H9 (cell line): ENCODE measurements around the gene RILPL2. TPM values are rescaled to one million over a fixed set of nuclear protein-coding genes. Genes with fewer than 3 reads are reported as not detected.

Experiments
- DNase-seq: peaks from one replicate; pipeline ENCODE4 v3.0.0-alpha.2; 2017
- H2AFZ ChIP-seq: one replicate; pipeline ENCODE4 v1.6.1; 2013; ENCODE audit warnings: mild to moderate bottlenecking, low read length, control low read depth, moderate library complexity
- H2AK5ac ChIP-seq: 2 replicates; pipeline ENCODE4 v1.6.1; 2013; ENCODE audit warnings: low read length, control low read depth, mixed read lengths; ENCODE audit not compliant: insufficient read length
- H2BK120ac ChIP-seq: one replicate; pipeline ENCODE4 v1.6.1; 2013; ENCODE audit warnings: low read depth, mild to moderate bottlenecking, low read length, control low read depth, inconsistent platforms; ENCODE audit not compliant: poor library complexity, severe bottlenecking
- H2BK12ac ChIP-seq: 2 replicates; pipeline ENCODE4 v1.6.1; 2013; ENCODE audit warnings: low read length, control low read depth, mixed read lengths, low read depth; ENCODE audit not compliant: insufficient read length
- H2BK15ac ChIP-seq: 2 replicates; pipeline ENCODE4 v1.6.1; 2013; ENCODE audit warnings: low read depth, low read length, control low read depth
- H2BK20ac ChIP-seq: one replicate; pipeline ENCODE4 v1.6.1; 2013; ENCODE audit warnings: low read depth, mild to moderate bottlenecking, low read length, control low read depth, inconsistent platforms; ENCODE audit not compliant: poor library complexity, severe bottlenecking
- H2BK5ac ChIP-seq: 2 replicates; pipeline ENCODE4 v1.6.1; 2013; ENCODE audit warnings: low read length, control low read depth, mixed read lengths; ENCODE audit not compliant: insufficient read length
- H3K14ac ChIP-seq: 2 replicates; pipeline ENCODE4 v1.6.1; 2013; ENCODE audit warnings: low read length, control low read depth; ENCODE audit not compliant: insufficient read depth
- H3K18ac ChIP-seq: 2 replicates; pipeline ENCODE4 v1.6.1; 2013; ENCODE audit warnings: low read depth, mild to moderate bottlenecking, mixed read lengths, low read length, control low read depth; ENCODE audit not compliant: insufficient read length
- H3K23ac ChIP-seq: 2 replicates; pipeline ENCODE4 v1.6.1; 2013; ENCODE audit warnings: low read length, control low read depth, mixed read lengths, low read depth; ENCODE audit not compliant: insufficient read length
- H3K23me2 ChIP-seq: 2 replicates; pipeline ENCODE4 v1.6.1; 2013; ENCODE audit warnings: low read depth, mild to moderate bottlenecking, mixed read lengths, low read length, control low read depth; ENCODE audit not compliant: insufficient read length, poor library complexity, severe bottlenecking
- H3K27ac ChIP-seq: 2 replicates; pipeline ENCODE4 v1.5.1; 2013; ENCODE audit warnings: low read length, control low read depth, mixed read lengths, low read depth; ENCODE audit not compliant: insufficient read length
- H3K27me3 ChIP-seq: 2 replicates; pipeline ENCODE4 v1.6.1; 2013; ENCODE audit warnings: low read length, control low read depth, inconsistent platforms; ENCODE audit not compliant: insufficient read depth
- H3K4ac ChIP-seq: 2 replicates; pipeline ENCODE4 v1.6.1; 2013; ENCODE audit warnings: low read depth, mild to moderate bottlenecking, control low read depth, inconsistent platforms, low read length, moderate library complexity
- H3K4me1 ChIP-seq: 2 replicates; pipeline ENCODE4 v1.6.1; 2013; ENCODE audit warnings: low read length, control low read depth, inconsistent platforms; ENCODE audit not compliant: insufficient read depth
- H3K4me2 ChIP-seq: 2 replicates; pipeline ENCODE4 v1.6.1; 2013; ENCODE audit warnings: low read length, control low read depth, mixed read lengths; ENCODE audit not compliant: insufficient read length, insufficient read depth
- H3K56ac ChIP-seq: 2 replicates; pipeline ENCODE4 v1.6.1; 2013; ENCODE audit warnings: low read depth, mild to moderate bottlenecking, mixed read lengths, low read length, control low read depth; ENCODE audit not compliant: insufficient read length
- H3K79me1 ChIP-seq: 2 replicates; pipeline ENCODE4 v1.6.1; 2013; ENCODE audit warnings: low read depth, mild to moderate bottlenecking, moderate library complexity, low read length, control low read depth, inconsistent platforms; ENCODE audit not compliant: insufficient read depth, poor library complexity, severe bottlenecking
- H3K79me2 ChIP-seq: 2 replicates; pipeline ENCODE4 v1.6.1; 2013; ENCODE audit warnings: low read length, control low read depth, inconsistent platforms; ENCODE audit not compliant: insufficient read depth
- H3K9ac ChIP-seq: 2 replicates; pipeline ENCODE4 v1.6.1; 2013; ENCODE audit warnings: low read length, control low read depth, mixed read lengths; ENCODE audit not compliant: insufficient read length; ENCODE audit errors: extremely low read depth
- H3K9me3 ChIP-seq: one replicate; pipeline ENCODE4 v1.6.1; 2013; ENCODE audit warnings: low read depth, low read length, inconsistent platforms; ENCODE audit not compliant: control insufficient read depth
- H3T11ph ChIP-seq: one replicate; pipeline ENCODE4 v1.6.1; 2013; ENCODE audit warnings: mild to moderate bottlenecking, low read length, control low read depth, inconsistent platforms
- H4K20me1 ChIP-seq: one replicate; pipeline ENCODE4 v1.6.1; 2013; ENCODE audit not compliant: control insufficient read depth, insufficient read length, insufficient read depth
- H4K5ac ChIP-seq: 2 replicates; pipeline ENCODE4 v1.6.1; 2013; ENCODE audit warnings: low read depth, mild to moderate bottlenecking, mixed read lengths, low read length, control low read depth; ENCODE audit not compliant: insufficient read length
- H4K8ac ChIP-seq: replicated peaks from 2 replicates; pipeline ENCODE4 v1.6.1; 2013; ENCODE audit warnings: low read length, control low read depth, mixed read lengths, low read depth; ENCODE audit not compliant: insufficient read length
- H4K91ac ChIP-seq: 2 replicates; pipeline ENCODE4 v1.6.1; 2013; ENCODE audit warnings: low read depth, mild to moderate bottlenecking, moderate library complexity, mixed read lengths, low read length, control low read depth; ENCODE audit not compliant: insufficient read length
- H3K27ac Mint-ChIP-seq, 3 experiments: 2 replicates in 2 of 3; 3 replicates in 1 of 3; pipeline ENCODE4 v1.8.0; 2020 to 2021; ENCODE audit warnings: mixed read lengths in 3 of 3, mild to moderate bottlenecking in 1 of 3, moderate library complexity in 1 of 3
- H3K27me3 Mint-ChIP-seq: 2 replicates; pipeline ENCODE4 v1.8.0; 2021; ENCODE audit warnings: low read depth, mild to moderate bottlenecking, moderate library complexity, mixed read lengths
- H3K36me3 Mint-ChIP-seq, 3 experiments: 2 replicates in 2 of 3; 3 replicates in 1 of 3; pipeline ENCODE4 v1.8.0; 2020 to 2021; ENCODE audit warnings: low read depth in 3 of 3, mixed read lengths in 3 of 3; ENCODE audit not compliant: insufficient read depth in 1 of 3
- H3K4me1 Mint-ChIP-seq, 2 experiments: 2 replicates each; pipeline ENCODE4 v1.8.0; 2020; ENCODE audit warnings: mixed read lengths in 2 of 2
- H3K4me3 Mint-ChIP-seq, 2 experiments: 2 replicates in 1 of 2; 3 replicates in 1 of 2; pipeline ENCODE4 v1.8.0; 2020 to 2021; ENCODE audit warnings: mild to moderate bottlenecking in 2 of 2, mixed read lengths in 2 of 2, moderate library complexity in 1 of 2
- H3K9me3 Mint-ChIP-seq, 2 experiments: 2 replicates in 1 of 2; 3 replicates in 1 of 2; pipeline ENCODE4 v1.8.0; 2020; ENCODE audit warnings: mild to moderate bottlenecking in 2 of 2, mixed read lengths in 2 of 2, moderate library complexity in 1 of 2
- CTCF ChIP-seq: fragments of 200-600 bp; sonication (generic); conservative IDR thresholded peaks from 3 replicates; pipeline ENCODE4 v1.8.0; 2021; ENCODE audit warnings: antibody characterized with exemption, mild to moderate bottlenecking
- WGBS: extraction: QIAGEN DNeasy Blood & Tissue Kit; methylation state at CpG from one replicate; pipeline ENCODE4 v1.1.7; 2013; ENCODE audit warnings: missing lambda C conversion rate, low lambda C conversion rate, mixed read lengths; ENCODE audit not compliant: insufficient read length; ENCODE audit errors: extremely low coverage; 5-methylcytosine and 5-hydroxymethylcytosine counted together
- total RNA-seq: library from RNA; stranded (reverse); gene quantifications from 2 replicates; pipeline ENCODE4 v1.2.1, GENCODE V29; 2021

RILPL2 gene
- total RNA-seq, 1 experiment from 2014 or later: 1.4 TPM

GRCh38 chr12:123446333-123446713 is 9.8 kb upstream of the RILPL2 start:
- no peaks in the 10 kb centered on the region for H3K23me2 ChIP-seq
- Mint-ChIP-seq H3K27me3 (peaks cover 21% of the 10 kb centered on the region), H3K4me3 (no peak overlapping the region), H3K4me1 (peaks cover 6 to 10% of the 10 kb centered on the region in 2 experiments), H3K9me3 (no peaks in the 10 kb centered on the region; a peak in 1 of 5 replicates), H3K27ac (no peak overlapping the region; a peak in 2 of 7 replicates), H3K36me3 (no peaks in the 10 kb centered on the region)
- no peak overlapping the region for H3K4me2 ChIP-seq
- DNase-seq: no peak
- H3K9ac ChIP-seq: no peak overlapping the region
- no peak overlapping the region for H2BK120ac ChIP-seq
- H3K9me3 ChIP-seq: no peaks in the 10 kb centered on the region
- no peak overlapping the region for H3K27ac ChIP-seq
- WGBS: no CpG with 5 or more reads among the region's 4 CpGs
- H2BK12ac ChIP-seq: no peak overlapping the region
- TF ChIP-seq CTCF: no peak
- H3K23ac ChIP-seq: no peak overlapping the region
- no peak overlapping the region for H2AK5ac ChIP-seq
- no peak overlapping the region for H2BK20ac ChIP-seq
- no peaks in the 10 kb centered on the region for H3K27me3 ChIP-seq
- H3K79me2 ChIP-seq: no peaks in the 10 kb centered on the region
- H4K20me1 ChIP-seq: no peaks in the 10 kb centered on the region
- H3K79me1 ChIP-seq: no peaks in the 10 kb centered on the region
- no peak overlapping the region for H3K4ac ChIP-seq
- no peak overlapping the region for H3T11ph ChIP-seq
- no peak overlapping the region for H2BK15ac ChIP-seq
- no peak overlapping the region for H4K5ac ChIP-seq
- no peak overlapping the region for H2AFZ ChIP-seq
- no peak overlapping the region for H4K8ac ChIP-seq
- no peak overlapping the region for H3K14ac ChIP-seq
- no peak overlapping the region for H3K56ac ChIP-seq
- H3K4me1 ChIP-seq: no peaks in the 10 kb centered on the region
- H3K18ac ChIP-seq: no peak overlapping the region
- no peak overlapping the region for H4K91ac ChIP-seq
- H2BK5ac ChIP-seq: no peak overlapping the region
